Testis (tissue), 3 donors: ENCODE measurements around the gene RDH13. TPM values are rescaled to one million over a fixed set of nuclear protein-coding genes. Genes with fewer than 3 reads are reported as not detected.

Experiments
- DNase-seq: peaks from one replicate; pipeline ENCODE4 v3.0.0-alpha.2; 2019
- H3K27ac ChIP-seq, 2 donors: fragments of 200-600 bp; sonication (generic); one replicate each; pipeline ENCODE4 v1.5.1; 2019
- H3K27me3 ChIP-seq: fragments of 200-600 bp; sonication (generic); one replicate; pipeline ENCODE4 v1.5.1; 2019
- H3K36me3 ChIP-seq: fragments of 200-600 bp; sonication (generic); one replicate; pipeline ENCODE4 v1.5.1; 2017; ENCODE audit warnings: low read depth; ENCODE audit errors: missing control alignments
- H3K4me1 ChIP-seq: fragments of 200-600 bp; sonication (generic); one replicate; pipeline ENCODE4 v1.5.1; 2019
- H3K4me3 ChIP-seq, 2 donors: fragments of 200-600 bp; sonication (generic); one replicate each; pipeline ENCODE4 v1.5.1; 2017 to 2019
- H3K9me3 ChIP-seq: fragments of 200-600 bp; sonication (generic); one replicate; pipeline ENCODE4 v1.5.1; 2017
- CTCF ChIP-seq, 3 experiments: fragments of 450-650 bp in 2 of 3; fragments of 200-600 bp in 1 of 3; sonication (generic) in 1 of 3; IDR thresholded peaks; one replicate each; pipeline ENCODE4 v1.5.1; 2016 to 2019; ENCODE audit warnings: antibody characterized with exemption in 3 of 3, mild to moderate bottlenecking in 2 of 3, moderate library complexity in 1 of 3
- POLR2A ChIP-seq: fragments of 450-650 bp; IDR thresholded peaks from one replicate; pipeline ENCODE4 v1.6.1; 2017; ENCODE audit warnings: antibody characterized with exemption, mild to moderate bottlenecking, moderate library complexity
- WGBS, 2 donors: methylation state at CpG; one replicate each; pipeline ENCODE4 v1.1.5; 2018; 5-methylcytosine and 5-hydroxymethylcytosine counted together
- intact Hi-C: fragments of 100-400 bp; cut with DNase I; formaldehyde crosslinking; loops from one replicate; pipeline ENCODE4 v1.15.1; 2023; ENCODE audit warnings: low total_unique reads
- polyA plus RNA-seq: library from polyadenylated mRNA; stranded (reverse); fragments of 350-450 nt; fragmentation: Illumina TruSeq; extraction: RNeasy Lipid Tissue Mini Kit (QIAGEN cat#74804); gene quantifications from one replicate; pipeline ENCODE4 v1.2.3, GENCODE V29; 2014; ENCODE audit warnings: low read depth, low replicate concordance; ENCODE audit not compliant: insufficient read depth
- total RNA-seq, 2 donors: library from RNA; depleted of rRNA; stranded (reverse); fragments of >200 nt; gene quantifications; one replicate each; pipeline ENCODE4 v1.2.3, GENCODE V29; 2016

RDH13 gene
- total and polyA plus RNA-seq, 3 donors from 2014 or later = 13.9 to 24.3 (median 22.5) TPM

- H3K27ac ChIP-seq = no peak overlapping the region
- no peaks in the 10 kb centered on the region for H3K4me1 ChIP-seq
- DNase-seq = no peak
- no peaks in the 10 kb centered on the region for H3K9me3 ChIP-seq
- H3K27me3 ChIP-seq = no peaks in the 10 kb centered on the region
- no peak for TF ChIP-seq POLR2A
- no peak for TF ChIP-seq CTCF (IDR thresholded peaks at IDR 0.05)
- H3K4me3 ChIP-seq = no peak overlapping the region
- 92 to 100% methylated on average over 5 to 6 of the region's 6 CpGs for WGBS, 2 donors
- H3K36me3 ChIP-seq = no peaks in the 10 kb centered on the region
- intact Hi-C loops = no loop called here
Observed at GRCh38 chr19:55106591-55106990, 43.6 kb upstream of the RDH13 start.

- no peak for DNase-seq
- no peak overlapping the region for H3K4me3 ChIP-seq
- no peaks in the 10 kb centered on the region for H3K27me3 ChIP-seq
- 79% methylated on average over 2 of the region's 2 CpGs for WGBS, 2 donors
- peaks cover under 1% of the 10 kb centered on the region for H3K4me1 ChIP-seq
- no peaks in the 10 kb centered on the region for H3K36me3 ChIP-seq
- no peak overlapping the region for H3K27ac ChIP-seq
- no peak for TF ChIP-seq POLR2A
- no peak for TF ChIP-seq CTCF (IDR thresholded peaks at IDR 0.05)
- no peaks in the 10 kb centered on the region for H3K9me3 ChIP-seq
- intact Hi-C loops = no loop called here
Observed at GRCh38 chr19:55105237-55105636, 42.3 kb upstream of the RDH13 start.

- Histone ChIP-seq H3K9me3 (no peaks in the 10 kb centered on the region), H3K27me3 (no peaks in the 10 kb centered on the region), H3K4me3 (no peak overlapping the region), H3K36me3 (no peaks in the 10 kb centered on the region), H3K27ac (no peak overlapping the region), H3K4me1 (peaks cover 21% of the 10 kb centered on the region)
- intact Hi-C loops = no loop called here
- 92 to 97% methylated on average over 8 to 9 of the region's 9 CpGs for WGBS, 2 donors
- no peak for DNase-seq
- no peak for TF ChIP-seq POLR2A
- TF ChIP-seq CTCF (IDR thresholded peaks at IDR 0.05) = no peak
Observed at GRCh38 chr19:55103190-55103589, 40.2 kb upstream of the RDH13 start.

GRCh38 chr19:55101261-55101660 lies 38.3 kb upstream of the RDH13 start:
- intact Hi-C loops = no loop called here
- TF ChIP-seq POLR2A (no peak), CTCF (IDR thresholded peaks at IDR 0.05) (no peak)
- no peaks in the 10 kb centered on the region for H3K9me3 ChIP-seq
- DNase-seq = no peak
- no peaks in the 10 kb centered on the region for H3K36me3 ChIP-seq
- H3K27ac ChIP-seq = no peak overlapping the region
- no peak overlapping the region for H3K4me3 ChIP-seq
- WGBS, 2 donors = 90 to 92% methylated on average over 8 to 10 of the region's 10 CpGs
- peaks cover 26% of the 10 kb centered on the region for H3K4me1 ChIP-seq
- no peaks in the 10 kb centered on the region for H3K27me3 ChIP-seq
